Stimulated activated naive B cell treated with anti-CD40 and anti-IgM and Interleukin-4, amounts not matched to agents 10 μg/mL and 1 μg/mL and 100 μg/mL, for 72 hours (primary cell): ENCODE results near the gene TP53I13.

Experiments
- ATAC-seq, 2 donors: fragments of 150-1000 bp; cut with Tn5 transposase; replicated peaks; 2 replicates each; pipeline ENCODE4 v1.10.0; 2021; ENCODE audit warnings: moderate library complexity in 1 of 2
- DNase-seq: peaks from one replicate; pipeline ENCODE4 v3.0.0; 2021
- H3K27ac Mint-ChIP-seq: one replicate; pipeline ENCODE4 v1.8.0; 2022; ENCODE audit warnings: mild to moderate bottlenecking, mixed read lengths
- H3K27me3 Mint-ChIP-seq, 2 donors: one replicate each; pipeline ENCODE4 v1.8.0; 2022; ENCODE audit warnings: mixed read lengths in 2 of 2
- H3K36me3 Mint-ChIP-seq, 2 donors: one replicate each; pipeline ENCODE4 v1.8.0; 2022; ENCODE audit warnings: mixed read lengths in 2 of 2, mild to moderate bottlenecking in 1 of 2
- H3K4me1 Mint-ChIP-seq, 2 donors: one replicate each; pipeline ENCODE4 v1.8.0; 2022; ENCODE audit warnings: mixed read lengths in 2 of 2, mild to moderate bottlenecking in 1 of 2
- H3K4me3 Mint-ChIP-seq, 2 donors: one replicate each; pipeline ENCODE4 v1.8.0; 2022; ENCODE audit warnings: mild to moderate bottlenecking in 2 of 2, mixed read lengths in 2 of 2, moderate library complexity in 1 of 2
- H3K9me3 Mint-ChIP-seq, 2 donors: one replicate each; pipeline ENCODE4 v1.8.0; 2022; ENCODE audit warnings: mixed read lengths in 2 of 2, mild to moderate bottlenecking in 1 of 2

The TP53I13 gene

GRCh38 chr17:29572691-29573557, 4.4 kb downstream of the TP53I13 start:
- H3K36me3 Mint-ChIP-seq: peaks cover 36 to 40% of the 10 kb centered on the region in 2 donors
- H3K4me3 Mint-ChIP-seq: peak overlapping the region in 1 of 2 donors; percentile 37
- H3K27ac Mint-ChIP-seq: no peak overlapping the region
- ATAC-seq (peak; percentile 45 to 48), DNase-seq (peak; percentile 67)
- H3K4me1 Mint-ChIP-seq: peaks cover 30 to 47% of the 10 kb centered on the region in 2 donors
- no peaks in the 10 kb centered on the region for H3K9me3 Mint-ChIP-seq
- H3K27me3 Mint-ChIP-seq: no peaks in the 10 kb centered on the region

- H3K27ac Mint-ChIP-seq: no peak overlapping the region
- H3K4me3 Mint-ChIP-seq: no peak overlapping the region
- peaks cover 42 to 45% of the 10 kb centered on the region in 2 donors for H3K36me3 Mint-ChIP-seq
- H3K27me3 Mint-ChIP-seq: no peaks in the 10 kb centered on the region
- H3K9me3 Mint-ChIP-seq: no peaks in the 10 kb centered on the region
- ATAC-seq (no peak), DNase-seq (no peak)
- H3K4me1 Mint-ChIP-seq: peaks cover 27 to 47% of the 10 kb centered on the region in 2 donors
These were observed 5.0 kb downstream of the TP53I13 start for GRCh38 chr17:29573558-29573869.

- peaks cover 44 to 48% of the 10 kb centered on the region in 2 donors for H3K36me3 Mint-ChIP-seq
- H3K27me3 Mint-ChIP-seq: no peaks in the 10 kb centered on the region
- H3K9me3 Mint-ChIP-seq: no peaks in the 10 kb centered on the region
- peak overlapping the region; percentile 14 for H3K27ac Mint-ChIP-seq
- no peak for DNase-seq
- H3K4me3 Mint-ChIP-seq: no peak overlapping the region
- ATAC-seq: no peak
- H3K4me1 Mint-ChIP-seq: peaks cover 26 to 43% of the 10 kb centered on the region in 2 donors
These were observed 5.6 kb downstream of the TP53I13 start for GRCh38 chr17:29573871-29574731.

- peaks cover 23 to 40% of the 10 kb centered on the region in 2 donors for H3K4me1 Mint-ChIP-seq
- H3K27me3 Mint-ChIP-seq: no peaks in the 10 kb centered on the region
- H3K9me3 Mint-ChIP-seq: no peaks in the 10 kb centered on the region
- H3K36me3 Mint-ChIP-seq: peaks cover 45 to 54% of the 10 kb centered on the region in 2 donors
- no peak for ATAC-seq
- H3K4me3 Mint-ChIP-seq: no peak overlapping the region
- no peak for DNase-seq
- H3K27ac Mint-ChIP-seq: peak overlapping the region; percentile 11
These were observed 6.4 kb downstream of the TP53I13 start for GRCh38 chr17:29574732-29575510.

- Mint-ChIP-seq H3K4me1 (peaks cover 27 to 45% of the 10 kb centered on the region in 2 donors), H3K27ac (peak overlapping the region; percentile 11), H3K4me3 (no peak overlapping the region), H3K36me3 (peaks cover 51 to 58% of the 10 kb centered on the region in 2 donors), H3K9me3 (peaks cover 2 to 4% of the 10 kb centered on the region in 2 donors), H3K27me3 (no peaks in the 10 kb centered on the region)
- no peak for DNase-seq
- no peak for ATAC-seq
These were observed 7.2 kb downstream of the TP53I13 start for GRCh38 chr17:29575511-29576213.

- Mint-ChIP-seq H3K4me3 (no peak overlapping the region), H3K4me1 (peaks cover 29 to 49% of the 10 kb centered on the region in 2 donors), H3K27me3 (no peaks in the 10 kb centered on the region), H3K36me3 (peaks cover 49 to 62% of the 10 kb centered on the region in 2 donors), H3K27ac (peak overlapping the region; percentile 47), H3K9me3 (peaks cover 2 to 4% of the 10 kb centered on the region in 2 donors)
- DNase-seq (no peak), ATAC-seq (no peak)
These were observed 7.9 kb downstream of the TP53I13 start for GRCh38 chr17:29576214-29577000.

GRCh38 chr17:29577001-29577370, 8.5 kb downstream of the TP53I13 start:
- no peak for DNase-seq
- Mint-ChIP-seq H3K4me1 (peaks cover 29 to 45% of the 10 kb centered on the region in 2 donors), H3K9me3 (peaks cover 2 to 4% of the 10 kb centered on the region in 2 donors), H3K4me3 (no peak overlapping the region), H3K27ac (no peak overlapping the region), H3K27me3 (no peaks in the 10 kb centered on the region), H3K36me3 (peaks cover 53 to 62% of the 10 kb centered on the region in 2 donors)
- ATAC-seq: no peak

GRCh38 chr17:29577385-29578211, 9.1 kb downstream of the TP53I13 start:
- no peaks in the 10 kb centered on the region for H3K27me3 Mint-ChIP-seq
- ATAC-seq (no peak), DNase-seq (no peak)
- H3K4me3 Mint-ChIP-seq: no peak overlapping the region
- peaks cover 2 to 4% of the 10 kb centered on the region in 2 donors for H3K9me3 Mint-ChIP-seq
- H3K36me3 Mint-ChIP-seq: peaks cover 59 to 67% of the 10 kb centered on the region in 2 donors
- no peak overlapping the region for H3K27ac Mint-ChIP-seq
- peaks cover 29 to 44% of the 10 kb centered on the region in 2 donors for H3K4me1 Mint-ChIP-seq

- DNase-seq: no peak
- peaks cover 31 to 38% of the 10 kb centered on the region in 2 donors for H3K4me1 Mint-ChIP-seq
- ATAC-seq: no peak
- H3K27me3 Mint-ChIP-seq: no peaks in the 10 kb centered on the region
- H3K36me3 Mint-ChIP-seq: peaks cover 63 to 70% of the 10 kb centered on the region in 2 donors
- peaks cover 2 to 4% of the 10 kb centered on the region in 2 donors for H3K9me3 Mint-ChIP-seq
- H3K4me3 Mint-ChIP-seq: no peak overlapping the region
- no peak overlapping the region for H3K27ac Mint-ChIP-seq
These were observed 10.4 kb downstream of the TP53I13 start for GRCh38 chr17:29578626-29579485.

- DNase-seq (peak; percentile 84), ATAC-seq (peak; percentile 97 to 99)
- Mint-ChIP-seq H3K27me3 (no peaks in the 10 kb centered on the region), H3K36me3 (peaks cover 51 to 61% of the 10 kb centered on the region in 2 donors), H3K27ac (peak overlapping the region; percentile 84), H3K4me1 (peaks cover 36 to 38% of the 10 kb centered on the region in 2 donors), H3K4me3 (no peak overlapping the region), H3K9me3 (peaks cover 2 to 4% of the 10 kb centered on the region in 2 donors)
These were observed 11.6 kb downstream of the TP53I13 start for GRCh38 chr17:29579866-29580771.
